Mesenchymal stem cell (in vitro differentiated cells and primary cell): ENCODE measurements around the gene UTP4.

Experiments used
- DNase-seq: peaks from one replicate; pipeline ENCODE4 v3.0.0-alpha.2; 2013
- H2AFZ ChIP-seq: one replicate; pipeline ENCODE4 v1.6.1; 2013; ENCODE audit warnings: low read depth, mild to moderate bottlenecking, control low read depth, inconsistent platforms, low read length, moderate library complexity
- H2AK5ac ChIP-seq: 2 replicates; pipeline ENCODE4 v1.6.1; 2013; ENCODE audit warnings: low read length, moderate library complexity, mild to moderate bottlenecking, inconsistent platforms; ENCODE audit not compliant: severe bottlenecking
- H2BK120ac ChIP-seq: one replicate; pipeline ENCODE4 v1.6.1; 2013; ENCODE audit warnings: low read depth, mild to moderate bottlenecking, inconsistent platforms, low read length, moderate library complexity
- H2BK12ac ChIP-seq, 2 experiments: one replicate each; pipeline ENCODE4 v1.6.1; 2013; ENCODE audit warnings: inconsistent platforms in 2 of 2, low read length in 2 of 2, mild to moderate bottlenecking in 2 of 2, moderate library complexity in 2 of 2, control low read depth in 1 of 2
- H2BK15ac ChIP-seq: one replicate; pipeline ENCODE4 v1.6.1; 2013; ENCODE audit warnings: mild to moderate bottlenecking, low read depth, inconsistent platforms; ENCODE audit not compliant: poor library complexity, severe bottlenecking
- H2BK5ac ChIP-seq: 2 replicates; pipeline ENCODE4 v1.6.1; 2013; ENCODE audit warnings: low read depth, mild to moderate bottlenecking, low read length, control low read depth, inconsistent platforms; ENCODE audit not compliant: poor library complexity, severe bottlenecking
- H3K14ac ChIP-seq, 2 experiments: one replicate each; pipeline ENCODE4 v1.6.1; 2013; ENCODE audit warnings: inconsistent platforms in 2 of 2, low read length in 2 of 2, control low read depth in 1 of 2, mild to moderate bottlenecking in 1 of 2, moderate library complexity in 1 of 2
- H3K18ac ChIP-seq, 2 experiments: one replicate each; pipeline ENCODE4 v1.6.1; 2013; ENCODE audit warnings: inconsistent platforms in 2 of 2, low read length in 2 of 2, control low read depth in 1 of 2, low read depth in 1 of 2, mild to moderate bottlenecking in 1 of 2
- H3K23ac ChIP-seq, 2 experiments: one replicate each; pipeline ENCODE4 v1.6.1; 2013; ENCODE audit warnings: inconsistent platforms in 2 of 2, low read length in 2 of 2, mild to moderate bottlenecking in 2 of 2, moderate library complexity in 2 of 2, control low read depth in 1 of 2
- H3K27ac ChIP-seq: 2 replicates; pipeline ENCODE4 v1.5.1; 2013; ENCODE audit warnings: mild to moderate bottlenecking, moderate library complexity, low read length, control low read depth, inconsistent platforms; ENCODE audit not compliant: poor library complexity, severe bottlenecking
- H3K27me3 ChIP-seq, 2 experiments: 2 replicates each; pipeline versions ENCODE4 v1.6.1 to v1.7.0; 2013; ENCODE audit warnings: low read length in 2 of 2, mild to moderate bottlenecking in 2 of 2, moderate library complexity in 2 of 2, control low read depth in 1 of 2, inconsistent platforms in 1 of 2; ENCODE audit not compliant: control insufficient read depth in 1 of 2, insufficient read depth in 1 of 2
- H3K36me3 ChIP-seq, 2 experiments: 2 replicates each; pipeline versions ENCODE4 v1.6.1 to v1.7.0; 2013; ENCODE audit warnings: low read length in 2 of 2, control low read depth in 1 of 2, inconsistent platforms in 1 of 2, low read depth in 1 of 2, mild to moderate bottlenecking in 1 of 2; ENCODE audit not compliant: insufficient read depth in 2 of 2, control insufficient read depth in 1 of 2
- H3K4ac ChIP-seq, 2 experiments: one replicate each; pipeline ENCODE4 v1.6.1; 2013; ENCODE audit warnings: inconsistent platforms in 2 of 2, low read length in 2 of 2, mild to moderate bottlenecking in 2 of 2, moderate library complexity in 2 of 2, control low read depth in 1 of 2, low read depth in 1 of 2
- H3K4me1 ChIP-seq: 2 replicates; pipeline ENCODE4 v1.6.1; 2013; ENCODE audit warnings: low read depth, low read length, control low read depth; ENCODE audit not compliant: control insufficient read depth, insufficient read depth
- H3K4me2 ChIP-seq: 2 replicates; pipeline ENCODE4 v1.6.1; 2013; ENCODE audit warnings: low read length, mild to moderate bottlenecking, inconsistent platforms; ENCODE audit not compliant: poor library complexity, severe bottlenecking
- H3K4me3 ChIP-seq, 2 experiments: 2 replicates each; pipeline versions ENCODE4 v1.5.1 to v1.7.0; 2013; ENCODE audit warnings: low read length in 2 of 2, mild to moderate bottlenecking in 2 of 2, control low read depth in 1 of 2, low read depth in 1 of 2; ENCODE audit not compliant: insufficient read depth in 1 of 2
- H3K79me1 ChIP-seq: replicated peaks from 2 replicates; pipeline ENCODE4 v1.6.1; 2013; ENCODE audit warnings: mild to moderate bottlenecking, control low read depth, low read length, inconsistent platforms; ENCODE audit not compliant: poor library complexity, severe bottlenecking
- H3K9ac ChIP-seq: 2 replicates; pipeline ENCODE4 v1.7.0; 2013; ENCODE audit warnings: mild to moderate bottlenecking, low read length, moderate library complexity
- H3K9me3 ChIP-seq: 2 replicates; pipeline ENCODE4 v1.7.0; 2013; ENCODE audit warnings: mild to moderate bottlenecking, low read length; ENCODE audit not compliant: control insufficient read depth
- H4K8ac ChIP-seq: one replicate; pipeline ENCODE4 v1.6.1; 2013; ENCODE audit warnings: inconsistent platforms, mild to moderate bottlenecking, low read length, moderate library complexity
- H4K91ac ChIP-seq: one replicate; pipeline ENCODE4 v1.6.1; 2013; ENCODE audit warnings: mild to moderate bottlenecking, low read length, inconsistent platforms
- WGBS: methylation state at CpG from one replicate; pipeline ENCODE4 v1.1.7; 2013; ENCODE audit warnings: mixed read lengths; 5-methylcytosine and 5-hydroxymethylcytosine counted together

The UTP4 gene

DNA sequence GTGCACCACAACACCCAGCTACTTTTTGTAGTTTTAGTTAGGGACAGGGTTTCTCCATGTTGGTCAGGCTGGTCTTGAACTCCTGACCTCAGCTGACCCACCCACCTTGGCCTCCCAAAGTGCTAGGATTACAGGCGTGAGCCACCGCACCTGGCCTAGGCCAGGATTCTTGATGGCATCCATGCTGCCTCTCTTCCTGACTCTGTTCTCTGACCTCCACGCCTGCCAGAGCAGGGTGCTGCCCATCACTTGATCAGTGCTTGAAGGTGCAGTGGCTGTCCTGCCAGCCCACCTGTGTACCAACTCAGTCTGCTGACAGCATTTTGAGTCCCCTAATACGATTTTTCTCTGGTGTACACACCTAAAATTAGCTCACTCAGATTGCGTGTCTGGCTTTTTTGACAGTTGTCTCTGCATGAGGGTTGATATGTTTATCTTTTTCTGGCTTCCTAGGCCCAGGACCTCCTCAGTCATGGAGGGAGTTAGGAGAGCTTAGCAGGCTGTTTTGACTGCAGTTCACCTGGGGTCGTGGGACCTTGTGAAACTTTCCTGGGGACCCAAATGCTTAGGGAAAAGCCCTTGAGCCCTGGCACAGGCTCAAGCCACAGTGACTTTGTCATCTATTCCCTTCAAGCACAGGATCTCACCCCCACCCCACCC, 21.1 kb upstream of the UTP4 start:
- H4K91ac ChIP-seq = no peak overlapping the region

GRCh38 chr16:69111876-69112230, 20.6 kb upstream of the UTP4 start:
- H3K4ac ChIP-seq = peak overlapping the region in 1 of 2 experiments; percentile 13
- H3K9ac ChIP-seq = no peak overlapping the region
- H2AK5ac ChIP-seq = peak overlapping the region; percentile 21
- peaks cover 32% of the 10 kb centered on the region for H3K4me1 ChIP-seq
- no peak for DNase-seq
- H3K79me1 ChIP-seq = peaks cover 50% of the 10 kb centered on the region
- WGBS = 97% methylated on average over 4 of the region's 5 CpGs
- H2BK15ac ChIP-seq = no peak overlapping the region
- no peak overlapping the region for H3K18ac ChIP-seq
- no peak overlapping the region for H3K14ac ChIP-seq
- H3K9me3 ChIP-seq = no peaks in the 10 kb centered on the region
- no peak overlapping the region for H2AFZ ChIP-seq
- no peak overlapping the region for H2BK120ac ChIP-seq
- no peak overlapping the region for H4K8ac ChIP-seq
- no peak overlapping the region for H3K4me2 ChIP-seq
- peaks cover 59 to 63% of the 10 kb centered on the region in 2 experiments for H3K36me3 ChIP-seq
- H3K4me3 ChIP-seq = no peak overlapping the region
- no peak overlapping the region for H2BK12ac ChIP-seq
- peaks cover 0 to 15% of the 10 kb centered on the region in 2 experiments for H3K27me3 ChIP-seq
- H3K23ac ChIP-seq = no peak overlapping the region
- no peak overlapping the region for H2BK5ac ChIP-seq
- no peak overlapping the region for H3K27ac ChIP-seq
- no peak overlapping the region for H4K91ac ChIP-seq

More for the DNA sequence above, 21.1 kb upstream of the UTP4 start:
- no peak for DNase-seq
- 93% methylated on average over 6 of the region's 6 CpGs for WGBS
- Histone ChIP-seq H3K4me1 (peaks cover 37% of the 10 kb centered on the region), H2AK5ac (no peak overlapping the region), H2BK15ac (no peak overlapping the region), H2BK12ac (no peak overlapping the region), H3K23ac (no peak overlapping the region), H3K4ac (no peak overlapping the region), H3K18ac (no peak overlapping the region), H3K36me3 (peaks cover 54 to 58% of the 10 kb centered on the region in 2 experiments), H3K9me3 (no peaks in the 10 kb centered on the region), H3K14ac (no peak overlapping the region), H3K4me3 (no peak overlapping the region), H3K27me3 (peaks cover 0 to 15% of the 10 kb centered on the region in 2 experiments), H2AFZ (no peak overlapping the region), H2BK5ac (no peak overlapping the region), H4K8ac (no peak overlapping the region), H2BK120ac (no peak overlapping the region), H3K79me1 (peaks cover 48% of the 10 kb centered on the region), H3K27ac (no peak overlapping the region), H3K9ac (no peak overlapping the region), H3K4me2 (no peak overlapping the region)

DNA sequence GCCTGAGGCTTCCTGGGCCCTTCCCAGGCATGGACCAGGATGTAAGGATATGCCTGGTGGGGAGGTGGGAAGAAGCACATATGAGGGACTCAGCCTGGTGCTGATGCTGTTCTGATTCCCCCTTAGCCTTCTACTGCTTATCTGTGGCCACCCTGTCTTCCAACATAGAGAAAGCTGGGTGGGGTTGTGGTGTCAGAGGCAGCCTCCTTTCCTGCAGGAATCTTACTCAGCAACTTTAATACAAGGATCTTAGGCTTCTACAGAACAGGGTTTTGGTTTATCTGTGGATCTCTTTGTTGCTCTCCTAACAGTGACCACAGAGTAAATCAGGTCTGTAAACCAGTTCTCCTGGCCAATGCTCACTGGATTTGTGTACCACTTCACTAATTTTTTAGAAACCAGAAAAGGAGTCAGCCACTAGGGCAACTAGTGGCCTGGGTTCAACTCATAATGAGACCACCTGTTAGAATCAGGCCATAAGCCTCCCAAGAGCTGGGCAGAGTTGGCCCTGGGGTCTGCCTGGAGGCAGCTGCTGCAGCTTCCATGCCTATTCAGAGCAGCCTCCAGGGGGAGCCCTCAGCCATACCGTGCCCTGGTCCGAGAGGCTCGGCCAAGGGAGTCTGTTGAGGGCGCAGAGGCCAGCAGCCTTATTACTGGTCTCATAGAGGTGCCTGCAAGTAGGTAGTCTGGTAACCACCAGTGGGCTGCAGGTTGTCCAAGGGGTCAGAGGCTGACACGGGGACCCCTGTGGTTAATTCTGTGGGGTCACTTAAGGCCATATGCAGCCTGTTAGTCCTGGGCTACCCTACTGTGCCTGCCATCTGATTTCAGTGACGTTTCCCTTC, 19.9 kb upstream of the UTP4 start:
- no peak overlapping the region for H3K4me2 ChIP-seq

GRCh38 chr16:69113216-69113615, 19.2 kb upstream of the UTP4 start:
- H3K4me1 ChIP-seq = peaks cover 18% of the 10 kb centered on the region
- no peak for DNase-seq

More for the DNA sequence above, 19.9 kb upstream of the UTP4 start:
- Histone ChIP-seq H3K27ac (no peak overlapping the region), H3K36me3 (peaks cover 64 to 66% of the 10 kb centered on the region in 2 experiments), H2AK5ac (no peak overlapping the region), H2BK5ac (no peak overlapping the region), H4K8ac (no peak overlapping the region), H2AFZ (no peak overlapping the region), H3K9me3 (no peaks in the 10 kb centered on the region), H3K14ac (no peak overlapping the region), H2BK120ac (no peak overlapping the region), H3K79me1 (peaks cover 44% of the 10 kb centered on the region), H3K18ac (no peak overlapping the region), H3K4me3 (no peak overlapping the region), H2BK15ac (no peak overlapping the region), H3K23ac (no peak overlapping the region), H3K4ac (peak overlapping the region in 1 of 2 experiments; percentile 13), H4K91ac (no peak overlapping the region), H3K4me1 (peaks cover 25% of the 10 kb centered on the region), H3K27me3 (peaks cover 0 to 14% of the 10 kb centered on the region in 2 experiments), H2BK12ac (no peak overlapping the region), H3K9ac (no peak overlapping the region)
- peak; percentile 46 for DNase-seq
- 39% methylated on average over 6 of the region's 6 CpGs for WGBS

More at GRCh38 chr16:69113216-69113615, 19.2 kb upstream of the UTP4 start:
- no peak overlapping the region for H3K14ac ChIP-seq
- H2BK5ac ChIP-seq = no peak overlapping the region
- H2BK15ac ChIP-seq = no peak overlapping the region
- H2BK12ac ChIP-seq = no peak overlapping the region
- no peak overlapping the region for H4K8ac ChIP-seq
- H3K23ac ChIP-seq = no peak overlapping the region
- H3K18ac ChIP-seq = no peak overlapping the region
- 89% methylated on average over 7 of the region's 7 CpGs for WGBS
- H3K27me3 ChIP-seq = peaks cover 0 to 7% of the 10 kb centered on the region in 2 experiments
- no peaks in the 10 kb centered on the region for H3K9me3 ChIP-seq
- no peak overlapping the region for H3K4ac ChIP-seq
- H2AK5ac ChIP-seq = no peak overlapping the region
- peaks cover 70 to 71% of the 10 kb centered on the region in 2 experiments for H3K36me3 ChIP-seq
- peaks cover 42% of the 10 kb centered on the region for H3K79me1 ChIP-seq
- no peak overlapping the region for H2BK120ac ChIP-seq
- H2AFZ ChIP-seq = no peak overlapping the region
- no peak overlapping the region for H3K4me3 ChIP-seq
- no peak overlapping the region for H4K91ac ChIP-seq
- H3K27ac ChIP-seq = no peak overlapping the region
- no peak overlapping the region for H3K9ac ChIP-seq
- H3K4me2 ChIP-seq = no peak overlapping the region
